NB4 (cell line): ENCODE results near the gene STK32C.
"Not testable (repeated sequence)": the region's sequence is repeated elsewhere in the genome, so short reads cannot be mapped to it uniquely, and the experiment has no call there.

Experiments used
- DNase-seq: peaks from one replicate; pipeline ENCODE4 v3.0.0; 2010; ENCODE audit warnings: low read depth
- H3K4me3 ChIP-seq: one replicate; pipeline ENCODE4 v1.5.1; 2011; ENCODE audit warnings: mild to moderate bottlenecking, low read depth, low read length, moderate library complexity
- MYC ChIP-seq: IDR thresholded peaks from 2 replicates; pipeline ENCODE4 v1.6.1; 2011; ENCODE audit warnings: low read depth, low read length
- POLR2A ChIP-seq: IDR thresholded peaks from 2 replicates; pipeline ENCODE4 v1.6.1; 2011; ENCODE audit warnings: mild to moderate bottlenecking; ENCODE audit not compliant: insufficient read length; ENCODE audit errors: extremely low read depth
- TF ChIP-seq, protein P1 (sequence below): IDR thresholded peaks from one replicate; pipeline ENCODE4 v1.5.1; 2012; ENCODE audit warnings: low read depth, low read length
- TF ChIP-seq, protein P2 (sequence below): IDR thresholded peaks from 2 replicates; pipeline ENCODE4 v1.6.1; 2011; ENCODE audit warnings: low read depth, low read length

Gene STK32C

GRCh38 chr10:132341781-132342180 lies 34.0 kb upstream of the STK32C start:
- no peak overlapping the region for H3K4me3 ChIP-seq
- DNase-seq, result no peak
- TF ChIP-seq MYC, result no peak
- TF ChIP-seq, protein P1, sequence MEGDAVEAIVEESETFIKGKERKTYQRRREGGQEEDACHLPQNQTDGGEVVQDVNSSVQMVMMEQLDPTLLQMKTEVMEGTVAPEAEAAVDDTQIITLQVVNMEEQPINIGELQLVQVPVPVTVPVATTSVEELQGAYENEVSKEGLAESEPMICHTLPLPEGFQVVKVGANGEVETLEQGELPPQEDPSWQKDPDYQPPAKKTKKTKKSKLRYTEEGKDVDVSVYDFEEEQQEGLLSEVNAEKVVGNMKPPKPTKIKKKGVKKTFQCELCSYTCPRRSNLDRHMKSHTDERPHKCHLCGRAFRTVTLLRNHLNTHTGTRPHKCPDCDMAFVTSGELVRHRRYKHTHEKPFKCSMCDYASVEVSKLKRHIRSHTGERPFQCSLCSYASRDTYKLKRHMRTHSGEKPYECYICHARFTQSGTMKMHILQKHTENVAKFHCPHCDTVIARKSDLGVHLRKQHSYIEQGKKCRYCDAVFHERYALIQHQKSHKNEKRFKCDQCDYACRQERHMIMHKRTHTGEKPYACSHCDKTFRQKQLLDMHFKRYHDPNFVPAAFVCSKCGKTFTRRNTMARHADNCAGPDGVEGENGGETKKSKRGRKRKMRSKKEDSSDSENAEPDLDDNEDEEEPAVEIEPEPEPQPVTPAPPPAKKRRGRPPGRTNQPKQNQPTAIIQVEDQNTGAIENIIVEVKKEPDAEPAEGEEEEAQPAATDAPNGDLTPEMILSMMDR, result no peak
- no peak for TF ChIP-seq POLR2A
- TF ChIP-seq, protein P2, sequence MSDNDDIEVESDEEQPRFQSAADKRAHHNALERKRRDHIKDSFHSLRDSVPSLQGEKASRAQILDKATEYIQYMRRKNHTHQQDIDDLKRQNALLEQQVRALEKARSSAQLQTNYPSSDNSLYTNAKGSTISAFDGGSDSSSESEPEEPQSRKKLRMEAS, result no peak

GRCh38 chr10:132341017-132341416 lies 33.3 kb upstream of the STK32C start:
- no peak overlapping the region for H3K4me3 ChIP-seq
- no peak for DNase-seq
- TF ChIP-seq, protein P2, result no peak
- no peak for TF ChIP-seq POLR2A
- no peak for TF ChIP-seq MYC
- TF ChIP-seq, protein P1, result no peak

DNA sequence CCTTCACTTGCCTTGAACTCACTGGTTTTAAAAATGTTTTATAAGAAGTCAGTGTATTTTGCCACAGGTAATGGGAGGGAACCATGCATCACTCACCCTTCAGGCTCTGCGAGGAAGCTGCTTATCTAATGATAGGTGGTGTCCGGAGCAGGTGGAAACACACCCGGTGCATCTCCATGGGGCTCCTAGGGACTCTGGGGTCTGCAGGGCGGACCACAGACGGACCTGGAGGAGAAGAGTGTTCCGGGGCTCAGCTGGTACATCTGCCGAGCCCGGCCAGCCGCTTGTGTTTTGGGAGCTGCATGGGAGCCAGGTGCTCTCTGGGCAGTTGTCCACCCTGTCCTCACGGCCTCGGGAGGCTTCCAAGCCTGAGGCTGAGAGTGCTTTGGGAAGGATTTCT lies 31.5 kb upstream of the STK32C start:
- no peak overlapping the region for H3K4me3 ChIP-seq
- TF ChIP-seq, protein P1, result no peak
- no peak for TF ChIP-seq POLR2A
- TF ChIP-seq, protein P2, result no peak
- TF ChIP-seq MYC, result no peak
- no peak for DNase-seq

GRCh38 chr10:132338876-132339275 lies 31.1 kb upstream of the STK32C start:
- TF ChIP-seq, protein P1, result no peak
- TF ChIP-seq POLR2A (no peak), MYC (no peak)
- TF ChIP-seq, protein P2, result no peak
- no peak for DNase-seq
- H3K4me3 ChIP-seq, result no peak overlapping the region

- H3K4me3 ChIP-seq, DNase-seq: not testable (repeated sequence)
Observed at GRCh38 chr10:132337854-132338253, 30.1 kb upstream of the STK32C start.

GRCh38 chr10:132336919-132337407 lies 29.2 kb upstream of the STK32C start:
- no peak for DNase-seq
- no peak overlapping the region for H3K4me3 ChIP-seq

More at GRCh38 chr10:132336919-132337407, 29.2 kb upstream of the STK32C start:
- TF ChIP-seq POLR2A (no peak), MYC (no peak)
- TF ChIP-seq, protein P1, result no peak
- TF ChIP-seq, protein P2, result no peak
